Stimulated activated CD8-positive, alpha-beta memory T cell treated with anti-CD3 and anti-CD28 coated beads, Interleukin-12 subunit alpha, Interleukin-12 subunit beta, amount 100 ng/mL, for 24 hours (primary cell): ENCODE measurements around the gene AP1G1.
"Not testable (repeated sequence)": the region's sequence is repeated elsewhere in the genome, so short reads cannot be mapped to it uniquely, and the experiment has no call there.

Experiments
- DNase-seq: peaks from one replicate; pipeline ENCODE4 v3.0.0-alpha.2; 2020; ENCODE audit errors: extremely low read depth

Gene AP1G1

GRCh38 chr16:71808593-71809459, at the start of gene AP1G1:
Gene AP1G1 (minus strand): TSS chr16:71808834. CDS start chr16:71789479, 19,355 bp downstream.
- DNase-seq: peak; percentile 75

- no peak for DNase-seq
Measured at GRCh38 chr16:71855937-71856662, 47.5 kb upstream of the AP1G1 start.

GRCh38 chr16:71854369-71854948, 45.8 kb upstream of the AP1G1 start:
- DNase-seq: no peak

- no peak for DNase-seq
Measured at GRCh38 chr16:71853413-71853812, 44.8 kb upstream of the AP1G1 start.

GRCh38 chr16:71852561-71852960, 43.9 kb upstream of the AP1G1 start:
- DNase-seq: no peak

- DNase-seq: no peak
Measured at GRCh38 chr16:71852158-71852557, 43.5 kb upstream of the AP1G1 start.

GRCh38 chr16:71851746-71852145, 43.1 kb upstream of the AP1G1 start:
- DNase-seq: no peak

GRCh38 chr16:71848622-71849021, 40.0 kb upstream of the AP1G1 start:
- no peak for DNase-seq

- DNase-seq: no peak
Measured at GRCh38 chr16:71847096-71847495, 38.5 kb upstream of the AP1G1 start.

GRCh38 chr16:71846431-71846830, 37.8 kb upstream of the AP1G1 start:
- no peak for DNase-seq

- DNase-seq: peak; percentile 66
Measured at GRCh38 chr16:71845639-71846430, 37.2 kb upstream of the AP1G1 start, which contains the start of gene ATXN1L. Gene ATXN1L (plus strand): TSS chr16:71845976. CDS start chr16:71849741, 3,765 bp downstream.

- DNase-seq: no peak
Measured at GRCh38 chr16:71843572-71843971, 34.9 kb upstream of the AP1G1 start.

- DNase-seq: no peak
Measured at GRCh38 chr16:71840052-71840451, 31.4 kb upstream of the AP1G1 start.

- no peak for DNase-seq
Measured at GRCh38 chr16:71837150-71837549, 28.5 kb upstream of the AP1G1 start.

- no peak for DNase-seq
Measured at GRCh38 chr16:71834291-71834690, 25.7 kb upstream of the AP1G1 start.

- DNase-seq: not testable (repeated sequence)
Measured at GRCh38 chr16:71832112-71832511, 23.5 kb upstream of the AP1G1 start.

- DNase-seq: not testable (repeated sequence)
Measured at GRCh38 chr16:71831698-71832097, 23.1 kb upstream of the AP1G1 start.

GRCh38 chr16:71830359-71830758, 21.7 kb upstream of the AP1G1 start:
- DNase-seq: no peak

GRCh38 chr16:71826533-71827017, 17.9 kb upstream of the AP1G1 start:
- DNase-seq: no peak

- not testable (repeated sequence) for DNase-seq
Measured at GRCh38 chr16:71817155-71817500, 8.5 kb upstream of the AP1G1 start.

- no peak for DNase-seq
Measured at GRCh38 chr16:71811261-71811803, 2.7 kb upstream of the AP1G1 start.
